Measurements from ENCODE around the gene NFAT5. TPM values are rescaled to one million over a fixed set of nuclear protein-coding genes. Genes with fewer than 3 reads are reported as not detected.

The NFAT5 gene
- polyA plus RNA-seq, 3 donors, result 2.4 to 6.9 (median 2.5) TPM

- no peak for TF ChIP-seq CTCF (IDR thresholded peaks at IDR 0.05)
- peak overlapping the region; percentile 46 for H2AFZ ChIP-seq (ENCODE audit: insufficient read depth, low read depth, low read length, poor library complexity, severe bottlenecking)
- intact Hi-C loops (cut with micrococcal nuclease), result loop anchor here (5.0 to 10.0 kb wide), 3 partner anchors 34 to 172 kb away; no protein-coding TSS in a partner anchor
- WGBS (ENCODE audit: insufficient coverage), result under 1% methylated on average over 65 of the region's 75 CpGs
- H3K27ac Mint-ChIP-seq, result peak overlapping the region; percentile 88 to 97 (median 94)
- H3K9me3 Mint-ChIP-seq, result peaks cover 0 to 3% (median 0%) of the 10 kb centered on the region in 7 donors
- H3K4me1 Mint-ChIP-seq, result peaks cover 44% of the 10 kb centered on the region
- H3K9ac ChIP-seq (ENCODE audit: insufficient read depth, low read length, poor library complexity, severe bottlenecking), result peak overlapping the region; percentile 98
- H3K79me2 ChIP-seq (ENCODE audit: insufficient read depth, low read length), result peaks cover 49% of the 10 kb centered on the region
- peak overlapping the region; percentile 87 to 98 for H3K27ac ChIP-seq (ENCODE audit: low read depth in 1 of 2, low read length in 2 of 2)
- peaks cover 48% of the 10 kb centered on the region for H4K20me1 ChIP-seq (ENCODE audit: insufficient read depth, low read length)
- H3K27me3 Mint-ChIP-seq (ENCODE audit: low read depth in 3 of 3), result peaks cover 0 to 2% (median 1%) of the 10 kb centered on the region in 3 donors
- no peaks in the 10 kb centered on the region for H3K9me3 ChIP-seq (replicated peaks in 1 of 2; ENCODE audit: control insufficient read depth in 1 of 2, insufficient read depth in 1 of 2, low read length in 2 of 2)
- peak overlapping the region; percentile 87 for H3K4me2 ChIP-seq (replicated peaks; ENCODE audit: extremely low read depth, low read length, poor library complexity, severe bottlenecking)
- no peaks in the 10 kb centered on the region for H3K36me3 ChIP-seq (replicated peaks in 1 of 2; ENCODE audit: control insufficient read depth in 1 of 2, insufficient read depth in 2 of 2, low read length in 2 of 2)
- no peaks in the 10 kb centered on the region for H3K27me3 ChIP-seq (ENCODE audit: control insufficient read depth in 2 of 2, insufficient read depth in 2 of 2, low read length in 2 of 2)
- peak; percentile 48 to 78 (median 49) for DNase-seq
- H3K36me3 Mint-ChIP-seq, result peaks cover 8 to 17% of the 10 kb centered on the region in 2 donors
- H3K4me3 Mint-ChIP-seq, result peak overlapping the region; percentile 96 to 99
- peak overlapping the region; percentile 66 to 96 (median 73) for H3K4me3 ChIP-seq (replicated peaks in 1 of 3; ENCODE audit: low read depth in 2 of 3, low read length in 3 of 3)
- peaks cover 28 to 42% of the 10 kb centered on the region in 2 donors for H3K4me1 ChIP-seq (ENCODE audit: control insufficient read depth in 1 of 2, insufficient read depth in 2 of 2, low read length in 2 of 2)
These were observed 644 bp downstream of the NFAT5 start for GRCh38 chr16:69566240-69566980.

- intact Hi-C loops (cut with micrococcal nuclease), result loop anchor here (5.0 to 10.0 kb wide), 3 partner anchors 35 to 172 kb away; no protein-coding TSS in a partner anchor
- peak overlapping the region; percentile 96 to 99 for H3K4me3 Mint-ChIP-seq
- H3K27me3 Mint-ChIP-seq (ENCODE audit: low read depth in 3 of 3), result peaks cover 0 to 2% (median 1%) of the 10 kb centered on the region in 3 donors
- peaks cover 0 to 3% (median 0%) of the 10 kb centered on the region in 7 donors for H3K9me3 Mint-ChIP-seq
- H3K27ac Mint-ChIP-seq, result peak overlapping the region; percentile 88 to 97 (median 94)
- Histone ChIP-seq H2AFZ (ENCODE audit: insufficient read depth, low read depth, low read length, poor library complexity, severe bottlenecking) (peak overlapping the region; percentile 34), H3K4me1 (ENCODE audit: control insufficient read depth in 1 of 2, insufficient read depth in 2 of 2, low read length in 2 of 2) (peaks cover 28 to 42% of the 10 kb centered on the region in 2 donors), H3K79me2 (ENCODE audit: insufficient read depth, low read length) (peaks cover 49% of the 10 kb centered on the region), H3K27ac (ENCODE audit: low read depth in 1 of 2, low read length in 2 of 2) (peak overlapping the region; percentile 31 to 98), H3K27me3 (ENCODE audit: control insufficient read depth in 2 of 2, insufficient read depth in 2 of 2, low read length in 2 of 2) (no peaks in the 10 kb centered on the region), H4K20me1 (ENCODE audit: insufficient read depth, low read length) (peaks cover 55% of the 10 kb centered on the region), H3K9me3 (replicated peaks in 1 of 2; ENCODE audit: control insufficient read depth in 1 of 2, insufficient read depth in 1 of 2, low read length in 2 of 2) (no peaks in the 10 kb centered on the region), H3K36me3 (replicated peaks in 1 of 2; ENCODE audit: control insufficient read depth in 1 of 2, insufficient read depth in 2 of 2, low read length in 2 of 2) (no peaks in the 10 kb centered on the region), H3K4me3 (replicated peaks in 1 of 3; ENCODE audit: low read depth in 2 of 3, low read length in 3 of 3) (peak overlapping the region; percentile 66 to 96 (median 73)), H3K4me2 (replicated peaks; ENCODE audit: extremely low read depth, low read length, poor library complexity, severe bottlenecking) (peak overlapping the region; percentile 87), H3K9ac (ENCODE audit: insufficient read depth, low read length, poor library complexity, severe bottlenecking) (peak overlapping the region; percentile 98)
- H3K36me3 Mint-ChIP-seq, result peaks cover 8 to 17% of the 10 kb centered on the region in 2 donors
- 0% methylated on average over 1 of the region's 9 CpGs for WGBS (ENCODE audit: insufficient coverage)
- peaks cover 41% of the 10 kb centered on the region for H3K4me1 Mint-ChIP-seq
- TF ChIP-seq CTCF (IDR thresholded peaks at IDR 0.05), result no peak
- DNase-seq, result peak in 2 of 3 donors; percentile 5 to 34
These were observed 1.4 kb downstream of the NFAT5 start for GRCh38 chr16:69566981-69567680.

Measured in CD14-positive monocyte (primary cell).